ENCODE measurements around the gene IPO5. TPM values are rescaled to one million over a fixed set of nuclear protein-coding genes. Genes with fewer than 3 reads are reported as not detected.
"Not testable (repeated sequence)": the region's sequence is repeated elsewhere in the genome, so short reads cannot be mapped to it uniquely, and the experiment has no call there.

Gene IPO5
- polyA plus RNA-seq, 1 donor (not counting 4 experiments of a cell fraction or from before 2014, with no cell fraction given): 130 TPM

DNA sequence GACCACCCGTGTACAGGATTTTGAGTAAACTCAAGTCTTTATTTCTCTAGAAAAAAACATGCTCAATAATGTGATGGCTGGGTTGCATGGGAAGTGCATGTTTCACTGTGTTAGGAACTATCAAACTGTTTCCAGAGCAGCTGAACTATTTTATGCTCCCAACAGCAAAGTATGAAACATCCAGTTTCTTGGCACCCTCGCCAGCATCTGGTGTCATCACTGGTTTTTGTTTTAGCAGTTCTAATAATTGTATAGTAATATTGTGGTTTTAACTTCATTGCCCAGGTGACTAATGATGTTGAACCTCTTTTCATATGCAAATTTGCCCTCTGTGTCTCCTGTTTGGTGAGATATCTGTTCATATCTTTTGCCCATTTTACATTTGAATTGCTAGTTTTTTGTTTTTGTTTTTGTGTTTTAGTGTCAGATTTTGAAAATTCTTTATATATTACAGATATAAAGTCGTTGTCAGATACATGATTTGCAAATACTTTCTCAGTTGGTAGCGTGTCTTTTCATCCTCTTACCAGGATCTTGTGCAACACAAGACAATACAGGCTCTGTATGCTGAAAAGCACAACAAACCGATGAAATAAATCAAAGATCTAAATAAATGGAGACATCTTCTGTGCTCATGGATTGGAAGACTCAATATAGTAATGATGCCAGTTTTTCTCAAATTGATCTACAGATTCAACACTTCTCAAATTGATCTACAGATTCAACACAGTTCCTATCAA lies 87.8 kb downstream of the IPO5 start:
- H3K4me1 ChIP-seq (ENCODE audit: control insufficient read depth, extremely low read depth, insufficient read depth, low read length): no peaks in the 10 kb centered on the region
- H2AFZ ChIP-seq (ENCODE audit: control insufficient read depth, low read length): no peak overlapping the region
- no peaks in the 10 kb centered on the region for H3K27me3 ChIP-seq (ENCODE audit: control insufficient read depth, extremely low read depth, insufficient read depth, low read length)
- TF ChIP-seq, protein P1, sequence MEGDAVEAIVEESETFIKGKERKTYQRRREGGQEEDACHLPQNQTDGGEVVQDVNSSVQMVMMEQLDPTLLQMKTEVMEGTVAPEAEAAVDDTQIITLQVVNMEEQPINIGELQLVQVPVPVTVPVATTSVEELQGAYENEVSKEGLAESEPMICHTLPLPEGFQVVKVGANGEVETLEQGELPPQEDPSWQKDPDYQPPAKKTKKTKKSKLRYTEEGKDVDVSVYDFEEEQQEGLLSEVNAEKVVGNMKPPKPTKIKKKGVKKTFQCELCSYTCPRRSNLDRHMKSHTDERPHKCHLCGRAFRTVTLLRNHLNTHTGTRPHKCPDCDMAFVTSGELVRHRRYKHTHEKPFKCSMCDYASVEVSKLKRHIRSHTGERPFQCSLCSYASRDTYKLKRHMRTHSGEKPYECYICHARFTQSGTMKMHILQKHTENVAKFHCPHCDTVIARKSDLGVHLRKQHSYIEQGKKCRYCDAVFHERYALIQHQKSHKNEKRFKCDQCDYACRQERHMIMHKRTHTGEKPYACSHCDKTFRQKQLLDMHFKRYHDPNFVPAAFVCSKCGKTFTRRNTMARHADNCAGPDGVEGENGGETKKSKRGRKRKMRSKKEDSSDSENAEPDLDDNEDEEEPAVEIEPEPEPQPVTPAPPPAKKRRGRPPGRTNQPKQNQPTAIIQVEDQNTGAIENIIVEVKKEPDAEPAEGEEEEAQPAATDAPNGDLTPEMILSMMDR (optimal IDR thresholded peaks at IDR 0.05 in 1 of 3, IDR thresholded peaks at IDR 0.05 in 1 of 3, conservative IDR thresholded peaks at IDR 0.05 in 1 of 3; ENCODE audit: extremely low read depth in 1 of 3, insufficient read depth in 2 of 3, low read length in 3 of 3): no peak
- no peak for TF ChIP-seq EZH2 (IDR thresholded peaks at IDR 0.05; ENCODE audit: low read length)
- H3K36me3 ChIP-seq (ENCODE audit: control insufficient read depth in 2 of 2, extremely low read depth in 1 of 2, insufficient read depth in 2 of 2, low read length in 2 of 2): no peaks in the 10 kb centered on the region
- H3K27ac ChIP-seq (ENCODE audit: control insufficient read depth, insufficient read depth, low read length): no peak overlapping the region
- dilution Hi-C loops (cut with MboI; ENCODE audit: extremely low pct_ligation_motif_present, low sequenced_read_pairs): no loop called here
- no peaks in the 10 kb centered on the region for H3K9me1 ChIP-seq (ENCODE audit: control insufficient read depth, extremely low read depth, insufficient read depth, low read length)
- DNase-seq (ENCODE audit: low read depth, low spot score) (no peak), FAIRE-seq (no peak)
- H3K79me2 ChIP-seq (ENCODE audit: control insufficient read depth, insufficient read depth, low read length): no peaks in the 10 kb centered on the region
- no peaks in the 10 kb centered on the region for H3K9me3 ChIP-seq (ENCODE audit: control insufficient read depth, low read depth, low read length)
- no peak overlapping the region for H3K4me2 ChIP-seq (ENCODE audit: control insufficient read depth, extremely low read depth, insufficient read depth, low read depth, low read length)
- H4K20me1 ChIP-seq (ENCODE audit: control insufficient read depth, extremely low read depth, insufficient read depth, low read length): no peaks in the 10 kb centered on the region
- H3K4me3 ChIP-seq (ENCODE audit: control insufficient read depth in 2 of 3, extremely low read depth in 1 of 3, insufficient read depth in 2 of 3, low read depth in 1 of 3, low read length in 3 of 3): no peak overlapping the region
- H3K9ac ChIP-seq (ENCODE audit: control insufficient read depth, extremely low read depth, insufficient read depth, low read length): no peak overlapping the region

DNA sequence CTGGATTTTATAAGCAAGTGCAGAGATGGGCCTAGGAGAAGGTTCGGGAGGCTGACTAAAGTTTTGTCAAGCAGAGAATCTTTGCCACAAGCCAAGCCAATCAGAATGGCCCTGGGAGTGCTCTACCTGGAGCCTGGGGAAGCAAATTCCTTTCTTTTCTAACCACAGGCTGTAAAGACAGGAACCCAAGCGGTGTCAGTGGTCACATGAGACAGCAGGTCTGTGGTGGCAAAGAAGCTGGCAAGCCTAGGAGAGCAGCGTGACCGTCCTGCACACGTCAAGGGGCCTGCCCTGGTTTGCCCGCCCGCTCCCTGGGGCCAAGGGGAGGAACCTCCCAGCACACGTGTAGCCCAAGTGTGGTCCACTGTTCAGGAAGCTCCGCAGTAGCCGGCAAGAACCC lies 90.8 kb downstream of the IPO5 start:
- Histone ChIP-seq H3K9me1 (ENCODE audit: control insufficient read depth, extremely low read depth, insufficient read depth, low read length) (no peaks in the 10 kb centered on the region), H3K9ac (ENCODE audit: control insufficient read depth, extremely low read depth, insufficient read depth, low read length) (no peak overlapping the region), H4K20me1 (ENCODE audit: control insufficient read depth, extremely low read depth, insufficient read depth, low read length) (no peaks in the 10 kb centered on the region), H2AFZ (ENCODE audit: control insufficient read depth, low read length) (no peak overlapping the region), H3K4me1 (ENCODE audit: control insufficient read depth, extremely low read depth, insufficient read depth, low read length) (no peaks in the 10 kb centered on the region), H3K4me2 (ENCODE audit: control insufficient read depth, extremely low read depth, insufficient read depth, low read depth, low read length) (no peak overlapping the region), H3K79me2 (ENCODE audit: control insufficient read depth, insufficient read depth, low read length) (no peaks in the 10 kb centered on the region), H3K27me3 (ENCODE audit: control insufficient read depth, extremely low read depth, insufficient read depth, low read length) (no peaks in the 10 kb centered on the region), H3K9me3 (ENCODE audit: control insufficient read depth, low read depth, low read length) (no peaks in the 10 kb centered on the region), H3K27ac (ENCODE audit: control insufficient read depth, insufficient read depth, low read length) (no peak overlapping the region), H3K36me3 (ENCODE audit: control insufficient read depth in 2 of 2, extremely low read depth in 1 of 2, insufficient read depth in 2 of 2, low read length in 2 of 2) (no peaks in the 10 kb centered on the region), H3K4me3 (ENCODE audit: control insufficient read depth in 2 of 3, extremely low read depth in 1 of 3, insufficient read depth in 2 of 3, low read depth in 1 of 3, low read length in 3 of 3) (no peak overlapping the region)
- dilution Hi-C loops (cut with MboI; ENCODE audit: extremely low pct_ligation_motif_present, low sequenced_read_pairs): no loop called here
- TF ChIP-seq, protein P1 (optimal IDR thresholded peaks at IDR 0.05 in 1 of 3, IDR thresholded peaks at IDR 0.05 in 1 of 3, conservative IDR thresholded peaks at IDR 0.05 in 1 of 3; ENCODE audit: extremely low read depth in 1 of 3, insufficient read depth in 2 of 3, low read length in 3 of 3): no peak
- TF ChIP-seq EZH2 (IDR thresholded peaks at IDR 0.05; ENCODE audit: low read length): no peak
- FAIRE-seq: no peak
- DNase-seq (ENCODE audit: low read depth, low spot score): no peak

DNA sequence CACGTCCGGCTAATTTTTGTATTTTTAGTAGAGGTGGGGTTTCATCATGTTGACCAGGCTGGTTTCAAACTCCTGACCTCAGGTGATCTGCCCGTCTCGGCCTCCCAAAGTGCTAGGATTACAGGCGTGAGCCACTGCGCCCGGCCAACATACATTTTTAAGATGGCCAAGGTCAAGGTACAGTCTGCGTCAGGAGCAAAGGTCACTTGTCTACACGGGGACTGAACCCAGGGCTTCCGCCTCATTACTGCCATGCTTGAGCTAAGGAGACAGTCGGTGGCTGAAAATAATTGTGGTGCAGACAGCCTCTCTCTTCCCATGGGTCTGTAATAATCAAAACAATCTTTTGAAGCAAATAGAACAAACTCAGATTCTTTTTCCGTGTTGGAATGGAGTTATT lies 94.3 kb downstream of the IPO5 start:
- H3K36me3 ChIP-seq (ENCODE audit: control insufficient read depth in 2 of 2, extremely low read depth in 1 of 2, insufficient read depth in 2 of 2, low read length in 2 of 2); H3K9ac ChIP-seq (ENCODE audit: control insufficient read depth, extremely low read depth, insufficient read depth, low read length); H3K9me3 ChIP-seq (ENCODE audit: control insufficient read depth, low read depth, low read length); H3K4me3 ChIP-seq (ENCODE audit: control insufficient read depth in 2 of 3, extremely low read depth in 1 of 3, insufficient read depth in 2 of 3, low read depth in 1 of 3, low read length in 3 of 3); H3K9me1 ChIP-seq (ENCODE audit: control insufficient read depth, extremely low read depth, insufficient read depth, low read length); DNase-seq (ENCODE audit: low read depth, low spot score); H4K20me1 ChIP-seq (ENCODE audit: control insufficient read depth, extremely low read depth, insufficient read depth, low read length); H3K4me2 ChIP-seq (ENCODE audit: control insufficient read depth, extremely low read depth, insufficient read depth, low read depth, low read length); H3K27ac ChIP-seq (ENCODE audit: control insufficient read depth, insufficient read depth, low read length); FAIRE-seq; H3K4me1 ChIP-seq (ENCODE audit: control insufficient read depth, extremely low read depth, insufficient read depth, low read length); H3K79me2 ChIP-seq (ENCODE audit: control insufficient read depth, insufficient read depth, low read length); H3K27me3 ChIP-seq (ENCODE audit: control insufficient read depth, extremely low read depth, insufficient read depth, low read length); dilution Hi-C loops (cut with MboI; ENCODE audit: extremely low pct_ligation_motif_present, low sequenced_read_pairs); H2AFZ ChIP-seq (ENCODE audit: control insufficient read depth, low read length): not testable (repeated sequence)

Measured in keratinocyte (primary cell).